ENCODE data around the gene PPARGC1A.

PPARGC1A gene

GRCh38 chr4:23837371-23837770 lies 52.5 kb downstream of the PPARGC1A start:
- no peak for DNase-seq

- DNase-seq, result no peak
Observed at GRCh38 chr4:23835774-23836478, 53.9 kb downstream of the PPARGC1A start.

GRCh38 chr4:23828779-23829178 lies 61.1 kb downstream of the PPARGC1A start:
- DNase-seq, result no peak

- peak; percentile 25 for DNase-seq
Observed at GRCh38 chr4:23828020-23828715, 61.7 kb downstream of the PPARGC1A start.

- DNase-seq, result peak; percentile 70
Observed at GRCh38 chr4:23822181-23822580, 67.7 kb downstream of the PPARGC1A start.

- DNase-seq, result peak; percentile 64
Observed at GRCh38 chr4:23819041-23819511, 70.8 kb downstream of the PPARGC1A start.

- DNase-seq, result no peak
Observed at GRCh38 chr4:23818097-23818885, 71.6 kb downstream of the PPARGC1A start.

GRCh38 chr4:23814996-23815660 lies 74.7 kb downstream of the PPARGC1A start:
- DNase-seq, result peak; percentile 33

GRCh38 chr4:23814587-23814986 lies 75.3 kb downstream of the PPARGC1A start:
- peak; percentile 91 for DNase-seq

GRCh38 chr4:23811161-23811560 lies 78.7 kb downstream of the PPARGC1A start:
- DNase-seq, result peak; percentile 49

- peak; percentile 80 for DNase-seq
Observed at GRCh38 chr4:23805450-23805851, 84.4 kb downstream of the PPARGC1A start.

GRCh38 chr4:23789762-23790161 lies 100.1 kb downstream of the PPARGC1A start:
- DNase-seq, result peak; percentile 79

- DNase-seq, result no peak
Observed at GRCh38 chr4:23788460-23788859, 101.4 kb downstream of the PPARGC1A start.

GRCh38 chr4:23788027-23788426 lies 101.8 kb downstream of the PPARGC1A start:
- DNase-seq, result no peak

- DNase-seq, result no peak
Observed at GRCh38 chr4:23782778-23783437, 106.9 kb downstream of the PPARGC1A start.

GRCh38 chr4:23779839-23780238 lies 110.0 kb downstream of the PPARGC1A start:
- DNase-seq, result peak; percentile 21

- DNase-seq, result no peak
Observed at GRCh38 chr4:23779422-23779821, 110.4 kb downstream of the PPARGC1A start.

- DNase-seq, result no peak
Observed at GRCh38 chr4:23775694-23776093, 114.2 kb downstream of the PPARGC1A start.

GRCh38 chr4:23774909-23775308 lies 114.9 kb downstream of the PPARGC1A start:
- DNase-seq, result no peak

- DNase-seq, result no peak
Observed at GRCh38 chr4:23773884-23774636, 115.8 kb downstream of the PPARGC1A start.

- DNase-seq, result peak; percentile 75
Observed at GRCh38 chr4:23770011-23770410, 119.8 kb downstream of the PPARGC1A start.

- DNase-seq, result peak; percentile 10
Observed at GRCh38 chr4:23769406-23769805, 120.4 kb downstream of the PPARGC1A start.
